ENCODE results near the gene NSUN4.

GRCh38 chr1:46341222-46342083, 846 bp downstream of the NSUN4 start:
- no peak for TF ChIP-seq CTCF (conservative IDR thresholded peaks at IDR 0.05; ENCODE audit: low read length)
- TF ChIP-seq EZH2phosphoT487 (IDR thresholded peaks at IDR 0.05; ENCODE audit: borderline replicate concordance), result no peak

All from Loucy (cell line).